Gastroesophageal sphincter (tissue), 3 donors: ENCODE data around the gene STAU1.

Experiments used
- EP300 ChIP-seq: sonication (generic); formaldehyde crosslinking; IDR thresholded peaks from one replicate; pipeline ENCODE4 v1.6.1; 2017; ENCODE audit warnings: antibody characterized with exemption, mild to moderate bottlenecking
- POLR2A ChIP-seq, 2 donors: fragments of 450-650 bp; IDR thresholded peaks; one replicate each; pipeline ENCODE4 v1.6.1; 2017; ENCODE audit warnings: antibody characterized with exemption in 2 of 2, mild to moderate bottlenecking in 2 of 2, moderate library complexity in 1 of 2
- POLR2AphosphoS5 ChIP-seq: sonication (generic); formaldehyde crosslinking; IDR thresholded peaks from one replicate; pipeline ENCODE4 v1.6.1; 2017; ENCODE audit warnings: antibody characterized with exemption
- TF ChIP-seq, protein P1 (sequence below), 4 experiments: fragments of 200-600 bp in 2 of 4; fragments of 450-650 bp in 2 of 4; sonication (generic) in 1 of 4; IDR thresholded peaks; one replicate each; pipeline ENCODE4 v1.5.1; 2017 to 2019; ENCODE audit warnings: antibody characterized with exemption in 4 of 4, mild to moderate bottlenecking in 2 of 4, moderate library complexity in 2 of 4

DNA sequence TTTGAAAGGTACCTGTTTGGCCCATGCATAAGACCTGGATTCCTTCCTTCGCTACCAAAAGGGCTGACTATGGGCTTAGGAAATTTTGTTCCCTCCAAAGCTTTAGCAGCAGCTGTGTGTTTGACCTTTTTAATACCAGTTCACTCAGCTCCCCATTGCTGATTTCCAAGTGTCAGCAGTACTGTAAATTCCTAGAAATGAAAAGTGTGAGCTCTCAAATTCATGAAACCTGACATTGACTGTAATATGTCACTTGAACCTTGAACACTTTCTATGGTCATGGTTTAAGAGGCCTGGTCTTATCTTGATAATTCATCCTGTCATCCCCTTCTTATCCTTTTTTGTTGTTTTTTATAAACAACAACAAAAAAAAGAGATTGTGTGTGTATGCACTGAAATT lies 31.7 kb downstream of the STAU1 start:
- TF ChIP-seq, protein P1, sequence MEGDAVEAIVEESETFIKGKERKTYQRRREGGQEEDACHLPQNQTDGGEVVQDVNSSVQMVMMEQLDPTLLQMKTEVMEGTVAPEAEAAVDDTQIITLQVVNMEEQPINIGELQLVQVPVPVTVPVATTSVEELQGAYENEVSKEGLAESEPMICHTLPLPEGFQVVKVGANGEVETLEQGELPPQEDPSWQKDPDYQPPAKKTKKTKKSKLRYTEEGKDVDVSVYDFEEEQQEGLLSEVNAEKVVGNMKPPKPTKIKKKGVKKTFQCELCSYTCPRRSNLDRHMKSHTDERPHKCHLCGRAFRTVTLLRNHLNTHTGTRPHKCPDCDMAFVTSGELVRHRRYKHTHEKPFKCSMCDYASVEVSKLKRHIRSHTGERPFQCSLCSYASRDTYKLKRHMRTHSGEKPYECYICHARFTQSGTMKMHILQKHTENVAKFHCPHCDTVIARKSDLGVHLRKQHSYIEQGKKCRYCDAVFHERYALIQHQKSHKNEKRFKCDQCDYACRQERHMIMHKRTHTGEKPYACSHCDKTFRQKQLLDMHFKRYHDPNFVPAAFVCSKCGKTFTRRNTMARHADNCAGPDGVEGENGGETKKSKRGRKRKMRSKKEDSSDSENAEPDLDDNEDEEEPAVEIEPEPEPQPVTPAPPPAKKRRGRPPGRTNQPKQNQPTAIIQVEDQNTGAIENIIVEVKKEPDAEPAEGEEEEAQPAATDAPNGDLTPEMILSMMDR (IDR thresholded peaks at IDR 0.05), result no peak
- TF ChIP-seq POLR2A (IDR thresholded peaks at IDR 0.05), result no peak
- TF ChIP-seq POLR2AphosphoS5, result no peak
- no peak for TF ChIP-seq EP300
